Measurements from ENCODE around the gene ANXA11. TPM values are rescaled to one million over a fixed set of nuclear protein-coding genes. Genes with fewer than 3 reads are reported as not detected.

The ANXA11 gene
- polyA plus RNA-seq, 5 donors, result 80.0 to 102 (median 100) TPM

GRCh38 chr10:80192553-80192952 lies 12.8 kb downstream of the ANXA11 start:
- DNase-seq, result no peak

- no peak for DNase-seq
Measured at GRCh38 chr10:80191589-80192270, 13.6 kb downstream of the ANXA11 start.

- no peak for DNase-seq
Measured at GRCh38 chr10:80188713-80189112, 16.6 kb downstream of the ANXA11 start.

GRCh38 chr10:80187465-80188409 lies 17.6 kb downstream of the ANXA11 start:
- DNase-seq, result no peak

- DNase-seq, result no peak
Measured at GRCh38 chr10:80187060-80187459, 18.3 kb downstream of the ANXA11 start.

- DNase-seq, result no peak
Measured at GRCh38 chr10:80186364-80187012, 18.8 kb downstream of the ANXA11 start.

- DNase-seq, result no peak
Measured at GRCh38 chr10:80185578-80186299, 19.6 kb downstream of the ANXA11 start.

GRCh38 chr10:80184291-80184690 lies 21.0 kb downstream of the ANXA11 start:
- no peak for DNase-seq

GRCh38 chr10:80183436-80183835 lies 21.9 kb downstream of the ANXA11 start:
- no peak for DNase-seq

GRCh38 chr10:80182986-80183385 lies 22.4 kb downstream of the ANXA11 start:
- DNase-seq, result no peak

GRCh38 chr10:80177781-80178636 lies 27.3 kb downstream of the ANXA11 start:
- no peak for DNase-seq

GRCh38 chr10:80176526-80176925 lies 28.8 kb downstream of the ANXA11 start:
- DNase-seq, result no peak

GRCh38 chr10:80174641-80175395 lies 30.5 kb downstream of the ANXA11 start:
- DNase-seq, result no peak

GRCh38 chr10:80173466-80173865 lies 31.9 kb downstream of the ANXA11 start:
- DNase-seq, result no peak

GRCh38 chr10:80172896-80173295 lies 32.4 kb downstream of the ANXA11 start:
- no peak for DNase-seq

GRCh38 chr10:80171248-80171660 lies 34.1 kb downstream of the ANXA11 start:
- DNase-seq, result no peak

- no peak for DNase-seq
Measured at GRCh38 chr10:80170641-80171040, 34.7 kb downstream of the ANXA11 start.

GRCh38 chr10:80170026-80170425 lies 35.3 kb downstream of the ANXA11 start:
- DNase-seq, result no peak

- no peak for DNase-seq
Measured at GRCh38 chr10:80168679-80169380, 36.5 kb downstream of the ANXA11 start.

Measured in right lung (tissue), 5 donors.